ENCODE results near the gene ATP11A.

- TF ChIP-seq CTCF (IDR thresholded peaks at IDR 0.05) (no peak), POLR2A (IDR thresholded peaks at IDR 0.05) (no peak), EP300 (IDR thresholded peaks at IDR 0.05) (no peak)
These were observed 125.2 kb downstream of the ATP11A start for GRCh38 chr13:112814905-112815585.
